Activated naive CD8-positive, alpha-beta T cell treated with anti-CD3 and anti-CD28 coated beads for 36 hours (primary cell): ENCODE results near the gene PPP6R3. TPM values are rescaled to one million over a fixed set of nuclear protein-coding genes. Genes with fewer than 3 reads are reported as not detected.

Experiments
- DNase-seq: peaks from one replicate; pipeline ENCODE4 v3.0.0; 2021
- H3K27ac Mint-ChIP-seq: one replicate; pipeline ENCODE4 v1.8.0; 2022; ENCODE audit warnings: mild to moderate bottlenecking, moderate library complexity, mixed read lengths
- H3K27me3 Mint-ChIP-seq: one replicate; pipeline ENCODE4 v1.8.0; 2022; ENCODE audit warnings: mild to moderate bottlenecking, mixed read lengths
- H3K36me3 Mint-ChIP-seq: one replicate; pipeline ENCODE4 v1.8.0; 2021; ENCODE audit warnings: mild to moderate bottlenecking, mixed read lengths
- H3K4me1 Mint-ChIP-seq: one replicate; pipeline ENCODE4 v1.8.0; 2021; ENCODE audit warnings: mixed read lengths
- H3K4me3 Mint-ChIP-seq: one replicate; pipeline ENCODE4 v1.8.0; 2022; ENCODE audit warnings: mild to moderate bottlenecking, moderate library complexity, mixed read lengths
- H3K9me3 Mint-ChIP-seq: one replicate; pipeline ENCODE4 v1.8.0; 2022; ENCODE audit warnings: mixed read lengths
- total RNA-seq, 2 experiments: library from RNA; stranded (reverse); gene quantifications; one replicate each; pipeline ENCODE4 v1.2.3, GENCODE V29; 2021

Gene PPP6R3
- total RNA-seq, 2 experiments from 2014 or later: 122 to 123 TPM

GRCh38 chr11:68506908-68507307 lies 46.4 kb downstream of the PPP6R3 start:
- Mint-ChIP-seq H3K4me1 (peaks cover 59% of the 10 kb centered on the region), H3K9me3 (no peaks in the 10 kb centered on the region), H3K27ac (no peak overlapping the region), H3K27me3 (no peaks in the 10 kb centered on the region), H3K36me3 (peaks cover 29% of the 10 kb centered on the region), H3K4me3 (no peak overlapping the region)
- DNase-seq: no peak

- no peak overlapping the region for H3K27ac Mint-ChIP-seq
Measured at GRCh38 chr11:68508425-68508824, 47.9 kb downstream of the PPP6R3 start.

GRCh38 chr11:68509066-68509465 lies 48.5 kb downstream of the PPP6R3 start:
- Mint-ChIP-seq H3K9me3 (no peaks in the 10 kb centered on the region), H3K4me1 (peaks cover 58% of the 10 kb centered on the region), H3K36me3 (peaks cover 35% of the 10 kb centered on the region), H3K4me3 (no peak overlapping the region), H3K27ac (no peak overlapping the region), H3K27me3 (no peaks in the 10 kb centered on the region)
- no peak for DNase-seq

More at GRCh38 chr11:68508425-68508824, 47.9 kb downstream of the PPP6R3 start:
- no peak for DNase-seq
- H3K36me3 Mint-ChIP-seq: peaks cover 30% of the 10 kb centered on the region
- H3K27me3 Mint-ChIP-seq: no peaks in the 10 kb centered on the region
- H3K9me3 Mint-ChIP-seq: no peaks in the 10 kb centered on the region
- H3K4me3 Mint-ChIP-seq: no peak overlapping the region
- peaks cover 56% of the 10 kb centered on the region for H3K4me1 Mint-ChIP-seq

- Mint-ChIP-seq H3K27me3 (no peaks in the 10 kb centered on the region), H3K4me3 (no peak overlapping the region), H3K27ac (no peak overlapping the region), H3K9me3 (peaks cover 3% of the 10 kb centered on the region), H3K36me3 (peaks cover 53% of the 10 kb centered on the region), H3K4me1 (peaks cover 54% of the 10 kb centered on the region)
- DNase-seq: no peak
Measured at GRCh38 chr11:68513930-68514487, 53.5 kb downstream of the PPP6R3 start.

GRCh38 chr11:68517121-68517741 lies 56.7 kb downstream of the PPP6R3 start:
- Mint-ChIP-seq H3K27me3 (no peaks in the 10 kb centered on the region), H3K4me3 (no peak overlapping the region), H3K9me3 (peaks cover 3% of the 10 kb centered on the region), H3K4me1 (peaks cover 50% of the 10 kb centered on the region), H3K27ac (peak overlapping the region; percentile 59), H3K36me3 (peaks cover 55% of the 10 kb centered on the region)
- DNase-seq: no peak

GRCh38 chr11:68518191-68518590 lies 57.6 kb downstream of the PPP6R3 start:
- DNase-seq: no peak
- Mint-ChIP-seq H3K27me3 (no peaks in the 10 kb centered on the region), H3K4me1 (peaks cover 56% of the 10 kb centered on the region), H3K36me3 (peaks cover 61% of the 10 kb centered on the region), H3K4me3 (no peak overlapping the region), H3K9me3 (peaks cover 3% of the 10 kb centered on the region), H3K27ac (peak overlapping the region; percentile 46)

- no peak overlapping the region for H3K4me3 Mint-ChIP-seq
- H3K27ac Mint-ChIP-seq: no peak overlapping the region
- no peak for DNase-seq
- H3K27me3 Mint-ChIP-seq: no peaks in the 10 kb centered on the region
- peaks cover 67% of the 10 kb centered on the region for H3K36me3 Mint-ChIP-seq
- peaks cover 68% of the 10 kb centered on the region for H3K4me1 Mint-ChIP-seq
- no peaks in the 10 kb centered on the region for H3K9me3 Mint-ChIP-seq
Measured at GRCh38 chr11:68521969-68522652, 61.6 kb downstream of the PPP6R3 start.

- Mint-ChIP-seq H3K27me3 (no peaks in the 10 kb centered on the region), H3K27ac (no peak overlapping the region), H3K9me3 (no peaks in the 10 kb centered on the region)
Measured at GRCh38 chr11:68523033-68523432, 62.5 kb downstream of the PPP6R3 start.

GRCh38 chr11:68523743-68524142 lies 63.2 kb downstream of the PPP6R3 start:
- Mint-ChIP-seq H3K4me1 (peaks cover 74% of the 10 kb centered on the region), H3K27me3 (no peaks in the 10 kb centered on the region), H3K36me3 (peaks cover 71% of the 10 kb centered on the region), H3K4me3 (no peak overlapping the region), H3K27ac (no peak overlapping the region), H3K9me3 (no peaks in the 10 kb centered on the region)
- DNase-seq: no peak

More at GRCh38 chr11:68523033-68523432, 62.5 kb downstream of the PPP6R3 start:
- H3K4me3 Mint-ChIP-seq: no peak overlapping the region
- H3K36me3 Mint-ChIP-seq: peaks cover 67% of the 10 kb centered on the region
- peaks cover 71% of the 10 kb centered on the region for H3K4me1 Mint-ChIP-seq
- no peak for DNase-seq

GRCh38 chr11:68524213-68524612 lies 63.7 kb downstream of the PPP6R3 start:
- peak overlapping the region; percentile 18 for H3K27ac Mint-ChIP-seq
- DNase-seq: no peak
- no peaks in the 10 kb centered on the region for H3K27me3 Mint-ChIP-seq
- H3K9me3 Mint-ChIP-seq: no peaks in the 10 kb centered on the region
- peaks cover 72% of the 10 kb centered on the region for H3K4me1 Mint-ChIP-seq
- H3K36me3 Mint-ChIP-seq: peaks cover 75% of the 10 kb centered on the region
- H3K4me3 Mint-ChIP-seq: no peak overlapping the region

- Mint-ChIP-seq H3K9me3 (no peaks in the 10 kb centered on the region), H3K36me3 (peaks cover 77% of the 10 kb centered on the region), H3K27ac (no peak overlapping the region), H3K4me1 (peaks cover 73% of the 10 kb centered on the region), H3K27me3 (no peaks in the 10 kb centered on the region), H3K4me3 (no peak overlapping the region)
- DNase-seq: no peak
Measured at GRCh38 chr11:68524681-68525080, 64.1 kb downstream of the PPP6R3 start.

GRCh38 chr11:68525336-68525735 lies 64.8 kb downstream of the PPP6R3 start:
- Mint-ChIP-seq H3K27me3 (no peaks in the 10 kb centered on the region), H3K9me3 (no peaks in the 10 kb centered on the region), H3K36me3 (peaks cover 79% of the 10 kb centered on the region), H3K27ac (no peak overlapping the region), H3K4me3 (no peak overlapping the region), H3K4me1 (peaks cover 77% of the 10 kb centered on the region)
- DNase-seq: no peak

GRCh38 chr11:68525930-68526329 lies 65.4 kb downstream of the PPP6R3 start:
- Mint-ChIP-seq H3K9me3 (no peaks in the 10 kb centered on the region), H3K4me1 (peaks cover 81% of the 10 kb centered on the region), H3K27me3 (no peaks in the 10 kb centered on the region), H3K36me3 (peaks cover 77% of the 10 kb centered on the region), H3K27ac (no peak overlapping the region), H3K4me3 (no peak overlapping the region)
- no peak for DNase-seq

- H3K36me3 Mint-ChIP-seq: peaks cover 70% of the 10 kb centered on the region
Measured at GRCh38 chr11:68527585-68527984, 67.0 kb downstream of the PPP6R3 start.

GRCh38 chr11:68528630-68529029 lies 68.1 kb downstream of the PPP6R3 start:
- DNase-seq: peak; percentile 7

More at GRCh38 chr11:68527585-68527984, 67.0 kb downstream of the PPP6R3 start:
- DNase-seq: no peak
- H3K4me1 Mint-ChIP-seq: peaks cover 74% of the 10 kb centered on the region
- H3K4me3 Mint-ChIP-seq: no peak overlapping the region
- H3K27ac Mint-ChIP-seq: peak overlapping the region; percentile 19
- H3K27me3 Mint-ChIP-seq: no peaks in the 10 kb centered on the region
- H3K9me3 Mint-ChIP-seq: no peaks in the 10 kb centered on the region

More at GRCh38 chr11:68528630-68529029, 68.1 kb downstream of the PPP6R3 start:
- no peak overlapping the region for H3K4me3 Mint-ChIP-seq
- H3K36me3 Mint-ChIP-seq: peaks cover 62% of the 10 kb centered on the region
- peaks cover 70% of the 10 kb centered on the region for H3K4me1 Mint-ChIP-seq
- peak overlapping the region; percentile 50 for H3K27ac Mint-ChIP-seq
- no peaks in the 10 kb centered on the region for H3K27me3 Mint-ChIP-seq
- H3K9me3 Mint-ChIP-seq: no peaks in the 10 kb centered on the region
